Fibroblast of mammary gland (primary cell): ENCODE data around the gene MRPL17.
"Not testable (repeated sequence)": the region's sequence is repeated elsewhere in the genome, so short reads cannot be mapped to it uniquely, and the experiment has no call there.

Experiments
- DNase-seq: peaks from one replicate; pipeline ENCODE4 v3.0.0-alpha.2; 2010; ENCODE audit warnings: low read depth
- H3K4me3 ChIP-seq: 2 replicates; pipeline ENCODE4 v1.5.1; 2011; ENCODE audit warnings: low read depth, mild to moderate bottlenecking, low read length, moderate library complexity; ENCODE audit not compliant: control insufficient read depth
- CTCF ChIP-seq: conservative IDR thresholded peaks from 2 replicates; pipeline ENCODE4 v1.5.1; 2011; ENCODE audit warnings: low read depth, low read length, inconsistent platforms; ENCODE audit not compliant: control insufficient read depth, insufficient read depth

MRPL17 gene

GRCh38 chr11:6717426-6717825, 34.3 kb upstream of the MRPL17 start:
- H3K4me3 ChIP-seq: no peak overlapping the region
- TF ChIP-seq CTCF: no peak
- DNase-seq: no peak

GRCh38 chr11:6711552-6711951, 28.4 kb upstream of the MRPL17 start:
- not testable (repeated sequence) for H3K4me3 ChIP-seq
- TF ChIP-seq CTCF: peak; percentile 49
- peak; percentile 27 for DNase-seq

GRCh38 chr11:6708876-6709275, 25.7 kb upstream of the MRPL17 start:
- H3K4me3 ChIP-seq: no peak overlapping the region
- DNase-seq: no peak
- no peak for TF ChIP-seq CTCF

DNA sequence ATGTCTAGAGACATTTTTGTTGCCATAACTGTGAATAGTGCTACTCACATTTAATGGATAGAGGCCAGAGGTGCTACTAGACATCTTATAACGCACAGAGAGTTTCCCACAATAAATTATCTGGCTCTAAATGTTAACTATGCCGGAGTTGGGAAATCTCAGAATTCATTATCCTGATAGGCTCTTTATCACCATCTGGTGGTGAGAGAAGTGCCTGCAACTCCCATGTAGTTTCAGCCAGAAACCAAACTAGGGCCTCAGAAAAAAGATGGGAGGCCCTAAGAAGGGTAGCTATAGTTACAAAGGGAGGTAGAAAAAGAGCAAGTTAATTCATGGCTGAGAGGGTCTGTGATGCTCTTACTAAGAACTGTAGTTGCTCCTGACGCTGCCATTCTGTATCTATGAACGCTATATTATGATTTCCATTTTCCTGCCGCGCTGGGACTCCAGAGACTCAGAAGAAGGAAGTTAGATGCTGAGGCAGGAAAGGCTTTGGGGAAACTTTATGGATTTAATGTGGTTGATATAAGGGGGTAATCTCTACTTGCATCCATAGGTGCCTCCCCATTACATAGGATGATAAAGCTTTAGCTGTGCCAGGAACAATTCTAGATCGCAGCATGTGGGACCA, 22.9 kb upstream of the MRPL17 start:
- DNase-seq: peak; percentile 70
- H3K4me3 ChIP-seq: no peak overlapping the region
- TF ChIP-seq CTCF: peak; percentile 97

GRCh38 chr11:6703247-6704063, 20.3 kb upstream of the MRPL17 start:
- no peak overlapping the region for H3K4me3 ChIP-seq
- peak; percentile 70 for DNase-seq
- TF ChIP-seq CTCF: peak; percentile 58

GRCh38 chr11:6701955-6702354, 18.8 kb upstream of the MRPL17 start:
- H3K4me3 ChIP-seq, DNase-seq: not testable (repeated sequence)

GRCh38 chr11:6695377-6695776, 12.2 kb upstream of the MRPL17 start:
- no peak for TF ChIP-seq CTCF
- DNase-seq: peak; percentile 84
- H3K4me3 ChIP-seq: no peak overlapping the region
